Neutrophil (primary cell): ENCODE measurements around the gene TPST2.

Experiments used
- H3K27ac ChIP-seq: fragments of 200-600 bp; sonication (generic); 2 replicates; pipeline ENCODE4 v1.5.1; 2016; ENCODE audit warnings: mild to moderate bottlenecking, moderate library complexity
- H3K27me3 ChIP-seq: fragments of 200-600 bp; sonication (generic); 2 replicates; pipeline ENCODE4 v1.6.0; 2016; ENCODE audit warnings: mild to moderate bottlenecking
- H3K36me3 ChIP-seq: fragments of 200-600 bp; sonication (generic); 2 replicates; pipeline ENCODE4 v1.5.1; 2017
- H3K4me1 ChIP-seq, 2 experiments: fragments of 200-600 bp in 1 of 2; sonication (generic) in 1 of 2; 1 replicate in 1 of 2; 2 replicates in 1 of 2; pipeline versions ENCODE4 v1.5.1 to v1.6.1; 2013 to 2016; ENCODE audit warnings: low read depth in 1 of 2, low read length in 1 of 2, mild to moderate bottlenecking in 1 of 2, moderate library complexity in 1 of 2; ENCODE audit not compliant: control insufficient read depth in 1 of 2, insufficient read depth in 1 of 2
- H3K4me3 ChIP-seq, 2 experiments: fragments of 200-600 bp in 1 of 2; sonication (generic) in 1 of 2; 1 replicate in 1 of 2; 2 replicates in 1 of 2; pipeline ENCODE4 v1.5.1; 2013 to 2016; ENCODE audit warnings: low read depth in 1 of 2, low read length in 1 of 2, mild to moderate bottlenecking in 1 of 2, moderate library complexity in 1 of 2
- H3K9me3 ChIP-seq: fragments of 200-600 bp; sonication (generic); 2 replicates; pipeline ENCODE4 v1.5.1; 2016
- CTCF ChIP-seq: fragments of 200-600 bp; sonication (generic); IDR thresholded peaks from 2 replicates; pipeline ENCODE4 v1.5.1; 2016; ENCODE audit warnings: antibody characterized with exemption

Gene TPST2

GRCh38 chr22:26554956-26555355 is 35.0 kb downstream of the TPST2 start:
- Histone ChIP-seq H3K27ac (no peak overlapping the region), H3K9me3 (no peaks in the 10 kb centered on the region), H3K4me1 (peaks cover 2 to 6% of the 10 kb centered on the region in 2 experiments), H3K4me3 (no peak overlapping the region), H3K36me3 (peaks cover 32% of the 10 kb centered on the region), H3K27me3 (no peaks in the 10 kb centered on the region)
- TF ChIP-seq CTCF: no peak

GRCh38 chr22:26553056-26553752 is 36.7 kb downstream of the TPST2 start:
- H3K36me3 ChIP-seq: peaks cover 32% of the 10 kb centered on the region
- TF ChIP-seq CTCF: no peak
- no peak overlapping the region for H3K27ac ChIP-seq
- H3K9me3 ChIP-seq: no peaks in the 10 kb centered on the region
- H3K4me3 ChIP-seq: no peak overlapping the region
- H3K27me3 ChIP-seq: no peaks in the 10 kb centered on the region
- no peaks in the 10 kb centered on the region for H3K4me1 ChIP-seq

- Histone ChIP-seq H3K4me3 (no peak overlapping the region), H3K27ac (no peak overlapping the region), H3K27me3 (no peaks in the 10 kb centered on the region), H3K36me3 (peaks cover 29% of the 10 kb centered on the region), H3K4me1 (peaks cover 1 to 2% of the 10 kb centered on the region in 2 experiments), H3K9me3 (no peaks in the 10 kb centered on the region)
- no peak for TF ChIP-seq CTCF
These were observed 37.5 kb downstream of the TPST2 start for GRCh38 chr22:26552466-26552865.

- Histone ChIP-seq H3K27ac (no peak overlapping the region), H3K9me3 (no peaks in the 10 kb centered on the region), H3K4me1 (peaks cover 4 to 6% of the 10 kb centered on the region in 2 experiments), H3K4me3 (no peak overlapping the region), H3K36me3 (peaks cover 31% of the 10 kb centered on the region), H3K27me3 (no peaks in the 10 kb centered on the region)
- TF ChIP-seq CTCF: no peak
These were observed 38.4 kb downstream of the TPST2 start for GRCh38 chr22:26551568-26551967.

GRCh38 chr22:26550498-26551033 is 39.4 kb downstream of the TPST2 start:
- Histone ChIP-seq H3K4me1 (peaks cover 4 to 6% of the 10 kb centered on the region in 2 experiments), H3K27me3 (no peaks in the 10 kb centered on the region), H3K4me3 (no peak overlapping the region), H3K36me3 (peaks cover 33% of the 10 kb centered on the region), H3K9me3 (no peaks in the 10 kb centered on the region), H3K27ac (no peak overlapping the region)
- TF ChIP-seq CTCF: no peak
